GM18858 (cell line): ENCODE data around the gene PTPRR.

ENCODE experiments used
- ATAC-seq: cut with Tn5 transposase; IDR thresholded peaks from one replicate; pipeline ENCODE4 v1.9.1; 2021; ENCODE audit not compliant: unreplicated experiment

PTPRR gene

GRCh38 chr12:70806043-70806442 is 114.5 kb downstream of the PTPRR start:
- ATAC-seq: no peak

GRCh38 chr12:70798016-70798783 is 122.3 kb downstream of the PTPRR start:
- no peak for ATAC-seq

- no peak for ATAC-seq
These were observed 123.5 kb downstream of the PTPRR start for GRCh38 chr12:70796989-70797388.

DNA sequence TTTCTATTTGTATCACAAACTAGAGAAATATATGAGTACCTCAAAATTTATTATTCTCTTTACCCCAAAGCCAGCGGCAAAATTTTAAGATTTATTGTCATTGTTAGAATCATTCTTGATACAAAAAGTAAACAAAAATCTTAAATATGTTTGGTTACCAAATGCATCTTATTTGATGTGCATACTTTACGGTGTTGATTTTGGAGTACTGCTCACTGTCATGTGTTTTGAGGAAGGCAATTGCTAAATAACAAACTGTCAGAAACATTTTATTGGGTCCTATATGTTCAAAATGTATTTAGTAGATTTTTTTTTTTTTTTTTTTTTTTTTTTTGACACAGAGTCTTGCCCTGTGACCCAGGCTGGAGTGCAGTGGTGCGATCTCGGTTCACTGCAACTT is 124.9 kb downstream of the PTPRR start:
- ATAC-seq: no peak

GRCh38 chr12:70794131-70794530 is 126.4 kb downstream of the PTPRR start:
- ATAC-seq: no peak

DNA sequence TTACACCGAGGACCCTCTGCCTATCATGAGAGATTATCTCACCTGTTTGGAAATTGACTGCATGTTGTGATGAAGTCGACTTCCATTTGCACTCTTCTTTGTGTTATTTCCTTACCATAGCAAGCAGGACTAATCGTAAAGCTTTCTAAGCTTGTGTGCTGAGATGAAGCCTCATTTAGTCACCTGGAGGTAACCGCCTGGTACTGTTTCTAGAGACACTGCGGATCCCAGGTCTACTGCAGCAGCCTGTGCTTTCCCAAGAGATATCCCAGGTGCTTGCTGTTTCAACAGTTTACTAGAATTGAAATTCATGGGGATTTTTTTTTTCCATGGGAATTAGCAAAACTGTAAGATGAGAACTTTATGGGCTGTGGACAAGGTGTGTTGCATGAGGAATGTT is 131.8 kb downstream of the PTPRR start:
- ATAC-seq: no peak

DNA sequence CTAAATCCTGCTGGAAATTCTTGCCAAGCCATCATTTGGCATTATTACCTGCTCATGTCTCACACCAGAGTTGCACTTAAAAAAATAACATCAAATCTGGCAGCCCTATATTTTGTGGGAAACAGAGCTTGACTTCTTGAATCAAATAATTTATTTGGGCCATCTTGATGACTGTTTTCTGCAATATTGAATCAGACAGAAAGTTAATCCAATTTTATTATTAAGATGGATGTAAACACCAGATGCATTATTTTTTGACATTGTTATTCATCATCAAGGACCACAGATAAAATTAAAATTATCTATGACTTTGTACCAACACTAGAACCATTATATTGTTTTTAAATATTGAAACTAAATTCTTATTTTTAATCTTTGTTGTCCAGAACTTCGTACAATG is 132.9 kb downstream of the PTPRR start:
- no peak for ATAC-seq

GRCh38 chr12:70785896-70786295 is 134.6 kb downstream of the PTPRR start:
- no peak for ATAC-seq

- no peak for ATAC-seq
These were observed 136.4 kb downstream of the PTPRR start for GRCh38 chr12:70784042-70784668.

GRCh38 chr12:70783455-70783854 is 137.1 kb downstream of the PTPRR start:
- ATAC-seq: no peak

DNA sequence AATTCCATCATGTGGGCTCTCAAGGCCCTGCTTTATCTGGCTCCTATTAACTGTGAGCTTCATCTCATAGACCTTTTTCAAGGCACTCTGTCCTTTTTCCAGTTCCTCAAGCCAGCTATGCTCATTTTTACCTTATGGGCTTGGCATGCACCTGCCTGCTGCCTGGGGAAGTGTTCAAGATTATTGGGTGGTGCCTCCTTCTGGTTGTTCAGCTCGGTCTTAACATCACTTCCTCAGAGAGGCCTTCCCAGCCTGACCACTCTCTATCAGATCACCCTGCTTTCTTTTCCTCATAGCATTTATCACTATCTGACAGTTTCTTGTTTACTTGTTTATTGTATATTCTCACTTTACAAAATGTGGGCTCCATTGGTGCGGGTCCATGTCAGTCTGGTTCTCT is 141.3 kb downstream of the PTPRR start:
- no peak for ATAC-seq

GRCh38 chr12:70774055-70774454 is 146.5 kb downstream of the PTPRR start:
- ATAC-seq: no peak

- no peak for ATAC-seq
These were observed 147.7 kb downstream of the PTPRR start for GRCh38 chr12:70772836-70773235.

GRCh38 chr12:70771581-70771980 is 149.0 kb downstream of the PTPRR start:
- ATAC-seq: no peak

DNA sequence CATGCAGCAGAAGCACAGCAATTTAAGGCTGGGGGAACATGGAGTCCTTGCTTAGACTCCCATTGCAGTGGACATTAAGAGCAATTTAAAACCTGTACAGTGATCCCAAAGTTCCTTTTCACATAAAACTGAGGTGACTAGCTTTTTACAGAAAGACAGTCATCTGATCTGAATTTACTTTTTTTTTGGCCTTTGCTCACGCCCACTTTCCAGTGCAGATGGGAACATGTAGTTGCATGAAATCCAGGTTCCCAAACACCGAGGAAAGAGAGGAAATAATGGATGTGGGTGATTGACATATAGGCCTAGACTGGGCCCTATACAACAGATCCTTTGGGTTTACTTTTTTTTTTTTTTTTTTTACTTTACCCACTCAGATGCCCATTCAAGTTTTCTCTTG is 156.9 kb downstream of the PTPRR start:
- ATAC-seq: no peak

GRCh38 chr12:70762000-70762399 is 158.5 kb downstream of the PTPRR start:
- no peak for ATAC-seq

- ATAC-seq: no peak
These were observed 161.2 kb downstream of the PTPRR start for GRCh38 chr12:70759161-70759918.

- ATAC-seq: no peak
These were observed 162.1 kb downstream of the PTPRR start for GRCh38 chr12:70758494-70758845.

GRCh38 chr12:70757830-70758493 is 162.6 kb downstream of the PTPRR start:
- no peak for ATAC-seq

DNA sequence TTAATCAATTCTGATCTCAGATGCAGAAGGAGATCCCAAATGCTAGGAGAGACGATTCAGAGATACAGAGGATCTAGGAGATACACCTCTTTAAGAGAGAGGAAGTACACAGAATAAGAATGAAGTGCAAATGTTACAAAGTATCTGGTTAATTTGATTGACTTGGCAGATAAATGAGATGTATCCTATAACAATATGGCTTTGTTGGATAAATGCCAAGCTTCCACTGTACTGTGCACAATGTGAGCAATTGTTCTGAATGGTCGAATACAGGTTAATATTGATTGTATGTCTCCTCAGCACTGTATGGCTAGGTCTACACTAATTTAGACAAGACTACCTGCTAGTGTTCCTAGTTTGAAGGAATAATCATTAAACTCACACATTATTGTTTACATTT is 163.7 kb downstream of the PTPRR start:
- ATAC-seq: no peak

DNA sequence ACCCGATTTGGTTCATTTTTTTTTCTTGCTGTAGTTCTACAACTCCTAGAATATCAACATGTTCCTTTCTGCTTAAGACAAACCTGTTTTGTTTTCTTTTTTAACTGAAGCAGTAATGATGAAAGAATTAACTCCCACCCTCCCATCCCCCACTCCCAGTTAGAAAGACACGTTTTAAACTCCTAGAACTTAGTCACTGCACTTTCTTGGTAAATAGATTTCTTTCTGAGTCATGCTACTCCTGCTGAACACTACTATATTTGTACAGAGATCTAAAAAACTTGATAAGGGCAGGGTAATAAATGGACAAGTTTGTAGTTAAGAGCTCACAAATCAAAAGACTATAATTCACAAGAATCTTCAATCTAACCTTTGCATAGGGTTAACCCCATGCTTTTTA is 164.4 kb downstream of the PTPRR start:
- ATAC-seq: no peak

DNA sequence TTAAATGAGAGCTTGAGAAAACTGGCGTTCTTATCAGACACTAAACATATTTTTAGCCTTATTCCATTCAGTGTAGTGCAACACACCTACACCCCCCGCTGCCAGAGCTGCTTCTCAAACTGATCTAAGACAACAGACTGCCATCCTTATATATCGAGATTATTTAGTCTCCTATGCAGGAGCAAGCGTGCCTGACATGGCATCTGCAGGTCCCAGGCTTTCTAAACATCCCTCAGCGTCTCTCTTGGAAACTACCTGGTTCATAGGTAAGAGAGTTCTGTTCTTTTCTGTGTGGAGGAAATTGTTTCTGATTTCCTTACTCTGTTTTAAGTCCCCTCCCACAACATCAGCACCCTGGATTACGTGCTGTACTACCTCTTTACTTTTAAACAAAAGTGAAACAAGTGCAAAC is 166.2 kb downstream of the PTPRR start:
- no peak for ATAC-seq
